ENCODE data around the gene PRSS53. TPM values are rescaled to one million over a fixed set of nuclear protein-coding genes. Genes with fewer than 3 reads are reported as not detected.

PRSS53 gene
- 0.97 to 2.7 TPM (median 1.8 TPM) in 5 replicates for total RNA-seq (2022; extraction: Qiagen RNA extraction)

DNA sequence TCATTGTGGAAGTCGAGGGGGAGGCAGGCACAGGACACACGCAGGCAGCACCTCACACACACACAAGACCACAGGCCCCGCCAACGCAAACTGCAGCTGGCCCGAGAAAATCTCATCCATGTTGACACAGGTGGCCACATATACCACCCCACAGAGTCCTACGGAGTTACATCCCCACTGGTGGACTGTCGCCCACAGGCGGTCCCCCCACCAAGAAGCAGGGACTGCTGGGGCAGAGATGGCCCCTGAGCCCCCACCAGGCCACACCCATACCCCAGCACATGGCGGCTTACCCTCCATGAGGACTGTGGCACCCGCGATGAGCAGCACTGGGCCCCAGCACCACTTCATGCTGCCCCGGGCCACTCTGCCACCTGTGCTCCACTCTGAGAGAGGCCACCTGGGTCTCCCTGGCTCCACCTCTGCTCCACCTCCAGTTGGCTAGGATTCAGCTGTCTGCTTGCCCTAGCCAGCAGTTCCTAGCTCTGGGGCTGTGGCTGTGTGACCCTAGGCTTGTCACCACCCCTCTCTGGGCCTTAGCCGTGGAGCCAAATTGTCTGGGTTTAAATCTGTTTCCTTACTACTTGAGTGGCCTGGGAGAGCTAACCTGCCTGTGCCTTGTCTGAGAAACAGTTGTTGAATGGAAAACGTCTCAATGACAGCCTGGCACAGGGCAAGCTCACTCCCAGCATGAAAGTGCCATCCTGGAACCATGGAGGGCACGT is at the start of gene PRSS53:
PRSS53 (minus strand) TSS at position 485 of the 725 bp plus-strand sequence; CDS start at position 351, 134 bp downstream.

DNA sequence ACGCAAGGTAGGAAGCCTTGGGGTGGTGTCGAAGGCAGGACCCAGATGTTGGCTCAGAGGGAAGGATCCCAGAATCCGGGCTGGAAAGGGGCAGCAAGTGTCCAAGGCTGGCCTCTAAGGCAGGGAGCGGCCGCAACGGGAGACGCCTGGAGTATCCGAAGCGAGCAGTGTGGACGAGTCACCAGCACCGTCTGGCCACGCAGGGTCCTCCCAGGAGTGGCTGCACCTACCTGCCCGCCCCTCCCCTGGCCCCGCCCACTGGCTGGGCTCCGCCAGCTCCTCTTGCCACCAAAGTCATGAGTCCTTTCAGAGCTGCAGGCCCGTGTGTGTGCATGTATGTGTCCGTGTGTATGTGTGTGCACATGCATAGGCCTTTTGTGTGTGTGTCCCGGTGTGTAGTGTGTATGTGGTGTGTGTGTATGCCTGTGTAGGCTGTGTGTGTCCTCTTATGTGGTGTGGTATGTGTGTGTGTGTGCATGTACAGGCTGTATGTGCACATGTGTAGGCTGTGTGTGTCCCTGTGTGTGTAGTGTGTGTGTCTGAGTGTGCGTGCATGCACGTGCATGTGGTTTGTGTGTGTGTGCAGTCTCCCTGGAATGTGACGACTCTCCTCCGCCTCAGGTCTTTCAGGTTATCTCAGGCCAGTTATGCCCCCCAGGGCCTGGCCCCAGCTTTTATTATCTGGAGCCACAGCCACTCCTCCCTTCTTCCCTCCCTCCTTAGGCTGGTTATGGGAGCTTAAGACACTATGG is 47.0 kb upstream of the PRSS53 start, which contains the start of gene PRSS8:
PRSS8 (minus strand) TSS at position 193 of the 752 bp plus-strand sequence. CDS start 229 bp downstream, outside the sequence.

GRCh38 chr16:31117384-31118222 is 28.9 kb upstream of the PRSS53 start, which contains the start of gene KAT8:
Gene KAT8 (plus strand): TSS chr16:31117664. CDS start chr16:31117682, 18 bp downstream.

DNA sequence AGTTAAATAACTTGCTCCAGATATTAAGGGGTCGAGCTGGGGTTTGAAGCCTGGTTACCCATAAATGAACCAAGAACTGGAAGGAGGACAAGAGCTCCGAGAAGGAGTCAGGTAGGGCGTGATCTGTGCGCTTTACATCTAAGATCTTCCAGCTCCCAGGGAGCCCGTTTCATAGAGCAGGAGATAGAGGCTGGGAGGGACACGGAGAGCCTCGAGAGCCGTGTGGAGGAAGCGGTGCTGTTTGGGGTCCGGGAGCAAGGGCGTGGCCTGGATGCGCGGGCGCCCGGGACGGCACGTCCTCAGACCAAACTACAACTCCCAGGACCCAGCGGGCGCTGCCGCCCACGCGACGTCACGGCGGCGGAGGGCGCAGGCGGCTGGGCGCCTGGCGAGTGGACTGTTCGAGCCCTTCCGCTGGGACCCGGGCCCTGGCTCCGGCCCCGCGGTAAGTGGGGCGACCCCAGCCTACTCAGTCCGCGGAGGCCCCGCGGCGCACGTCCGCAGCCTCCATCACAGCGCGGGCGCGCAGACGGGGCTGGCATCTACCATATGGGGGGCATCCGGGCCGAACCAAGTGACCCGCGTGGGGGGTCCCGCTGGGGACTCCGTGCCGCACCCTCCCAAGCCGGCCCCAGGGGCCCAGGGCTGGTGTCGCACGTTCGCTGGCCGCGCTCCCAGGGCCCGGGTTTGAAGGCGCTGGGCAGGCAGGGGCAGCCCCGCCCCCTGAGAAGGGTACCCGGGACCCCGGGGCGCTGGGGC is 19.5 kb upstream of the PRSS53 start, which contains the start of gene BCKDK:
BCKDK (plus strand) TSS at position 352 of the 759 bp plus-strand sequence. CDS start 838 bp downstream, outside the sequence.

GRCh38 chr16:31094424-31095120 is 5.8 kb upstream of the PRSS53 start, which contains the start of gene VKORC1:
Gene VKORC1 (minus strand): TSS chr16:31094797. CDS start chr16:31094729, 68 bp downstream.

DNA sequence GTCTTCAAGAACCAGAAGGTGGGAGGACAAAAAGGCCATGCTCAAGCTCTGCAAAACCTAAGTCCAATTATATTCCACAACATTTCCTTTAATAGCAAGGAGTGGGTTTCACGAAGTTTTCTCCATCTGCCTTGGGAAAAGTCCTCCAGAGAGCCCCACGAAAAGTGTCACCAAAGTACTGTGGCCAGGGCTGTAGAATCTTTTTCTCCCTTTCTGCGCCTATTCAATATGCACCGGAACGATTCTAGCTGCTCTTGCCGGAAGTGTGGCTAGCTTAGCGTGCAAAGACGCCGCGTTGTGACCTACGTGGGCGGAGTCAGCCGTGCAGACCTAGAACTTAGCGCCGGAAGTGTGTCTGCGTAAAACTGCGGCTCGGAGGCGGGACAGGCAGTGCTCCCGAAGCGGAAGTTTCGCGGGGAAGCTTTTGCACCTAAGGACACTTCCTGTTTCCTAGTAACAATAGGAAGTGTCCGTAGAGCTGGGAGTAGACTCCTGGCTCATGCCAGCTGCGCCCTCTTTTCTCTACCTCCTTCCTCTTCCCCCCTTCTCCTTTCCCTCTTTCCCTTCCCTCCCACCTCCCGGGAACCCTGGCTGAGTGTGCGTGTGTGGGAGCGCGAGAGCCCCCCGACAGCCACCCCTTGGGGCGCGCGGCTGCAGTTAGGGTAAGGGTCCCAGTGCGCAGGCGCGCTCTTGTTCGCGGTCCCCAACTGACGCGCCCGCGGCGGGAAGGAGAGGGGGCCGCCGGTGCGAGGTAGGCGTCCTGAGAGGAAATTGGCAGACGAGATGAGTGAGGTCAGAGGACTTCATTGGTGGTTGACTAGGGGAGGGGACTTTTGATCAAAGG is 14.6 kb downstream of the PRSS53 start, which contains the start of the genes ZNF646 and ZNF668:
ZNF646 (plus strand) TSS at position 453 of the 844 bp plus-strand sequence. CDS start 1,903 bp downstream, outside the sequence.
ZNF668 (minus strand) TSS at position 271 of the 844 bp plus-strand sequence. CDS start 9,781 bp downstream, outside the sequence.

Other genes starting within 250 kb of the PRSS53 start
- 25.8 to 42.7 TPM (median 40.6 TPM) in 5 replicates for gene BCL7C, start 194.9 kb downstream of the PRSS53 start, total RNA-seq (2022; extraction: Qiagen RNA extraction)
- 0.11 to 0.39 TPM (median 0.15 TPM) in 5 replicates for gene CTF1, start 192.3 kb downstream of the PRSS53 start, total RNA-seq (2022; extraction: Qiagen RNA extraction)
- 9.8 to 19.2 TPM (median 18.4 TPM) in 5 replicates for gene FBXL19, start 165.4 kb downstream of the PRSS53 start, total RNA-seq (2022; extraction: Qiagen RNA extraction)
- gene ORAI3, start 139.9 kb downstream of the PRSS53 start, total RNA-seq (2022; extraction: Qiagen RNA extraction): 11.3 to 15.8 TPM (median 13.8 TPM) in 5 replicates
- gene SETD1A, start 131.2 kb downstream of the PRSS53 start, total RNA-seq (2022; extraction: Qiagen RNA extraction): 13.2 to 20.3 TPM (median 19.3 TPM) in 5 replicates
- gene HSD3B7, start 103.7 kb downstream of the PRSS53 start, total RNA-seq (2022; extraction: Qiagen RNA extraction): 12.5 to 15.4 TPM (median 14.3 TPM) in 5 replicates
- gene STX1B, start 78.3 kb downstream of the PRSS53 start, total RNA-seq (2022; extraction: Qiagen RNA extraction): 1.4 to 2.2 TPM (median 1.8 TPM) in 5 replicates
- 54.0 to 68.8 TPM (median 66.1 TPM) in 5 replicates for gene STX4, start 55.4 kb downstream of the PRSS53 start, total RNA-seq (2022; extraction: Qiagen RNA extraction)
- 12.0 to 20.9 TPM (median 15.2 TPM) in 5 replicates for gene ZNF668, start 14.7 kb downstream of the PRSS53 start, total RNA-seq (2022; extraction: Qiagen RNA extraction)
- 8.0 to 11.9 TPM (median 10.5 TPM) in 5 replicates for gene ZNF646, start 14.5 kb downstream of the PRSS53 start, total RNA-seq (2022; extraction: Qiagen RNA extraction)
- 112 to 146 TPM (median 143 TPM) in 5 replicates for gene VKORC1, start 5.9 kb upstream of the PRSS53 start, total RNA-seq (2022; extraction: Qiagen RNA extraction)
- 40.3 to 55.9 TPM (median 50.6 TPM) in 5 replicates for gene BCKDK, start 19.4 kb upstream of the PRSS53 start, total RNA-seq (2022; extraction: Qiagen RNA extraction)
- 40.3 to 51.0 TPM (median 45.0 TPM) in 5 replicates for gene KAT8, start 28.7 kb upstream of the PRSS53 start, total RNA-seq (2022; extraction: Qiagen RNA extraction)
- gene PRSS8, start 46.8 kb upstream of the PRSS53 start, total RNA-seq (2022; extraction: Qiagen RNA extraction): 1.1 to 2.2 TPM (median 1.5 TPM) in 5 replicates
- gene PRSS36, start 61.1 kb upstream of the PRSS53 start, total RNA-seq (2022; extraction: Qiagen RNA extraction): 1.1 to 1.6 TPM (median 1.2 TPM) in 5 replicates
- 503 to 575 TPM (median 524 TPM) in 5 replicates for gene FUS, start 91.2 kb upstream of the PRSS53 start, total RNA-seq (2022; extraction: Qiagen RNA extraction)
- gene PYCARD, start 113.8 kb upstream of the PRSS53 start, total RNA-seq (2022; extraction: Qiagen RNA extraction): 24.2 to 43.2 TPM (median 37.4 TPM) in 5 replicates
- gene TRIM72, start 125.2 kb upstream of the PRSS53 start, total RNA-seq (2022; extraction: Qiagen RNA extraction): 0.07 to 0.15 TPM (median 0.07 TPM) in 5 replicates
- not detected in 5 replicates for gene PYDC1, start 128.2 kb upstream of the PRSS53 start, total RNA-seq (2022; extraction: Qiagen RNA extraction)
- gene ITGAM, start 171.0 kb upstream of the PRSS53 start, total RNA-seq (2022; extraction: Qiagen RNA extraction): 1.4 to 2.8 TPM (median 2.1 TPM) in 5 replicates